ENCODE data around the gene TBCC.

- TF ChIP-seq, protein P1, sequence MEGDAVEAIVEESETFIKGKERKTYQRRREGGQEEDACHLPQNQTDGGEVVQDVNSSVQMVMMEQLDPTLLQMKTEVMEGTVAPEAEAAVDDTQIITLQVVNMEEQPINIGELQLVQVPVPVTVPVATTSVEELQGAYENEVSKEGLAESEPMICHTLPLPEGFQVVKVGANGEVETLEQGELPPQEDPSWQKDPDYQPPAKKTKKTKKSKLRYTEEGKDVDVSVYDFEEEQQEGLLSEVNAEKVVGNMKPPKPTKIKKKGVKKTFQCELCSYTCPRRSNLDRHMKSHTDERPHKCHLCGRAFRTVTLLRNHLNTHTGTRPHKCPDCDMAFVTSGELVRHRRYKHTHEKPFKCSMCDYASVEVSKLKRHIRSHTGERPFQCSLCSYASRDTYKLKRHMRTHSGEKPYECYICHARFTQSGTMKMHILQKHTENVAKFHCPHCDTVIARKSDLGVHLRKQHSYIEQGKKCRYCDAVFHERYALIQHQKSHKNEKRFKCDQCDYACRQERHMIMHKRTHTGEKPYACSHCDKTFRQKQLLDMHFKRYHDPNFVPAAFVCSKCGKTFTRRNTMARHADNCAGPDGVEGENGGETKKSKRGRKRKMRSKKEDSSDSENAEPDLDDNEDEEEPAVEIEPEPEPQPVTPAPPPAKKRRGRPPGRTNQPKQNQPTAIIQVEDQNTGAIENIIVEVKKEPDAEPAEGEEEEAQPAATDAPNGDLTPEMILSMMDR (conservative IDR thresholded peaks at IDR 0.05; ENCODE audit: low read length): no peak
- no peak for TF ChIP-seq EZH2phosphoT487 (IDR thresholded peaks at IDR 0.05; ENCODE audit: borderline replicate concordance, low read depth, low read length)
Measured at GRCh38 chr6:42727087-42727611, 18.8 kb downstream of the TBCC start.

Data from OCI-LY7 (cell line).